Ishikawa (cell line): Measurements from ENCODE around the gene PRR3.

ENCODE experiments used
- EP300 ChIP-seq: IDR thresholded peaks from 2 replicates; pipeline ENCODE4 v1.6.1; 2012; ENCODE audit warnings: borderline replicate concordance
- TAF1 ChIP-seq: IDR thresholded peaks from 2 replicates; pipeline ENCODE4 v1.6.1; 2012; ENCODE audit warnings: low read depth, mild to moderate bottlenecking
- TF ChIP-seq, protein P1 (sequence below): IDR thresholded peaks from 2 replicates; pipeline ENCODE4 v1.6.1; 2012

DNA sequence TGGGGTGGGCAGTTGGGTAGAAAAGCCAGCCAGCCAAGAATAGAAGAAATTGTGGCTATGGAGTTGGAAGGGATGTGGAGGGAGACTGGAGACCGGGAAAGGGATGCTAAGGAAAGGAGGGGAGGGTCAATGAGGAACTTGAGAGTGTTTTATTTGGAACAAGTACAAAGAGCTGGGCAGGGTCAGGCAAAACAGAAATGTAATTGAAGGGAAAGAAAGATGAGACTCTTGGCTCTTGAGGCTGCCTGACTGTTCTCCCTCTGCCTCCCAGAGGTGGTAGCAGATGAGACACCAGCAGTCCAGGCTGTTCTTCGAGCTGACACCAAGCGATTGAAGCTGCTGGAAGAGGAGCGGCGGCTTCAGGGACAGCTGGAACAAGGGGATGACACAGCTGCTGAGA, 26.8 kb downstream of the PRR3 start:
- no peak for TF ChIP-seq EP300
- TF ChIP-seq, protein P1, sequence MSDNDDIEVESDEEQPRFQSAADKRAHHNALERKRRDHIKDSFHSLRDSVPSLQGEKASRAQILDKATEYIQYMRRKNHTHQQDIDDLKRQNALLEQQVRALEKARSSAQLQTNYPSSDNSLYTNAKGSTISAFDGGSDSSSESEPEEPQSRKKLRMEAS = no peak
- no peak for TF ChIP-seq TAF1
